Mesenchymal stem cell (in vitro differentiated cells and primary cell): ENCODE data around the gene GTPBP8.

Experiments used
- DNase-seq: peaks from one replicate; pipeline ENCODE4 v3.0.0-alpha.2; 2013
- H2AFZ ChIP-seq: one replicate; pipeline ENCODE4 v1.6.1; 2013; ENCODE audit warnings: low read depth, mild to moderate bottlenecking, control low read depth, inconsistent platforms, low read length, moderate library complexity
- H2AK5ac ChIP-seq: 2 replicates; pipeline ENCODE4 v1.6.1; 2013; ENCODE audit warnings: low read length, moderate library complexity, mild to moderate bottlenecking, inconsistent platforms; ENCODE audit not compliant: severe bottlenecking
- H2BK120ac ChIP-seq: one replicate; pipeline ENCODE4 v1.6.1; 2013; ENCODE audit warnings: low read depth, mild to moderate bottlenecking, inconsistent platforms, low read length, moderate library complexity
- H2BK12ac ChIP-seq, 2 experiments: one replicate each; pipeline ENCODE4 v1.6.1; 2013; ENCODE audit warnings: inconsistent platforms in 2 of 2, low read length in 2 of 2, mild to moderate bottlenecking in 2 of 2, moderate library complexity in 2 of 2, control low read depth in 1 of 2
- H2BK15ac ChIP-seq: one replicate; pipeline ENCODE4 v1.6.1; 2013; ENCODE audit warnings: mild to moderate bottlenecking, low read depth, inconsistent platforms; ENCODE audit not compliant: poor library complexity, severe bottlenecking
- H2BK5ac ChIP-seq: 2 replicates; pipeline ENCODE4 v1.6.1; 2013; ENCODE audit warnings: low read depth, mild to moderate bottlenecking, low read length, control low read depth, inconsistent platforms; ENCODE audit not compliant: poor library complexity, severe bottlenecking
- H3K14ac ChIP-seq, 2 experiments: one replicate each; pipeline ENCODE4 v1.6.1; 2013; ENCODE audit warnings: inconsistent platforms in 2 of 2, low read length in 2 of 2, control low read depth in 1 of 2, mild to moderate bottlenecking in 1 of 2, moderate library complexity in 1 of 2
- H3K18ac ChIP-seq, 2 experiments: one replicate each; pipeline ENCODE4 v1.6.1; 2013; ENCODE audit warnings: inconsistent platforms in 2 of 2, low read length in 2 of 2, control low read depth in 1 of 2, low read depth in 1 of 2, mild to moderate bottlenecking in 1 of 2
- H3K23ac ChIP-seq, 2 experiments: one replicate each; pipeline ENCODE4 v1.6.1; 2013; ENCODE audit warnings: inconsistent platforms in 2 of 2, low read length in 2 of 2, mild to moderate bottlenecking in 2 of 2, moderate library complexity in 2 of 2, control low read depth in 1 of 2
- H3K27ac ChIP-seq: 2 replicates; pipeline ENCODE4 v1.5.1; 2013; ENCODE audit warnings: mild to moderate bottlenecking, moderate library complexity, low read length, control low read depth, inconsistent platforms; ENCODE audit not compliant: poor library complexity, severe bottlenecking
- H3K27me3 ChIP-seq, 2 experiments: 2 replicates each; pipeline versions ENCODE4 v1.6.1 to v1.7.0; 2013; ENCODE audit warnings: low read length in 2 of 2, mild to moderate bottlenecking in 2 of 2, moderate library complexity in 2 of 2, control low read depth in 1 of 2, inconsistent platforms in 1 of 2; ENCODE audit not compliant: control insufficient read depth in 1 of 2, insufficient read depth in 1 of 2
- H3K36me3 ChIP-seq, 2 experiments: 2 replicates each; pipeline versions ENCODE4 v1.6.1 to v1.7.0; 2013; ENCODE audit warnings: low read length in 2 of 2, control low read depth in 1 of 2, inconsistent platforms in 1 of 2, low read depth in 1 of 2, mild to moderate bottlenecking in 1 of 2; ENCODE audit not compliant: insufficient read depth in 2 of 2, control insufficient read depth in 1 of 2
- H3K4ac ChIP-seq, 2 experiments: one replicate each; pipeline ENCODE4 v1.6.1; 2013; ENCODE audit warnings: inconsistent platforms in 2 of 2, low read length in 2 of 2, mild to moderate bottlenecking in 2 of 2, moderate library complexity in 2 of 2, control low read depth in 1 of 2, low read depth in 1 of 2
- H3K4me1 ChIP-seq: 2 replicates; pipeline ENCODE4 v1.6.1; 2013; ENCODE audit warnings: low read depth, low read length, control low read depth; ENCODE audit not compliant: control insufficient read depth, insufficient read depth
- H3K4me2 ChIP-seq: 2 replicates; pipeline ENCODE4 v1.6.1; 2013; ENCODE audit warnings: low read length, mild to moderate bottlenecking, inconsistent platforms; ENCODE audit not compliant: poor library complexity, severe bottlenecking
- H3K4me3 ChIP-seq, 2 experiments: 2 replicates each; pipeline versions ENCODE4 v1.5.1 to v1.7.0; 2013; ENCODE audit warnings: low read length in 2 of 2, mild to moderate bottlenecking in 2 of 2, control low read depth in 1 of 2, low read depth in 1 of 2; ENCODE audit not compliant: insufficient read depth in 1 of 2
- H3K79me1 ChIP-seq: replicated peaks from 2 replicates; pipeline ENCODE4 v1.6.1; 2013; ENCODE audit warnings: mild to moderate bottlenecking, control low read depth, low read length, inconsistent platforms; ENCODE audit not compliant: poor library complexity, severe bottlenecking
- H3K9ac ChIP-seq: 2 replicates; pipeline ENCODE4 v1.7.0; 2013; ENCODE audit warnings: mild to moderate bottlenecking, low read length, moderate library complexity
- H3K9me3 ChIP-seq: 2 replicates; pipeline ENCODE4 v1.7.0; 2013; ENCODE audit warnings: mild to moderate bottlenecking, low read length; ENCODE audit not compliant: control insufficient read depth
- H4K8ac ChIP-seq: one replicate; pipeline ENCODE4 v1.6.1; 2013; ENCODE audit warnings: inconsistent platforms, mild to moderate bottlenecking, low read length, moderate library complexity
- H4K91ac ChIP-seq: one replicate; pipeline ENCODE4 v1.6.1; 2013; ENCODE audit warnings: mild to moderate bottlenecking, low read length, inconsistent platforms
- WGBS: methylation state at CpG from one replicate; pipeline ENCODE4 v1.1.7; 2013; ENCODE audit warnings: mixed read lengths; 5-methylcytosine and 5-hydroxymethylcytosine counted together

The GTPBP8 gene

DNA sequence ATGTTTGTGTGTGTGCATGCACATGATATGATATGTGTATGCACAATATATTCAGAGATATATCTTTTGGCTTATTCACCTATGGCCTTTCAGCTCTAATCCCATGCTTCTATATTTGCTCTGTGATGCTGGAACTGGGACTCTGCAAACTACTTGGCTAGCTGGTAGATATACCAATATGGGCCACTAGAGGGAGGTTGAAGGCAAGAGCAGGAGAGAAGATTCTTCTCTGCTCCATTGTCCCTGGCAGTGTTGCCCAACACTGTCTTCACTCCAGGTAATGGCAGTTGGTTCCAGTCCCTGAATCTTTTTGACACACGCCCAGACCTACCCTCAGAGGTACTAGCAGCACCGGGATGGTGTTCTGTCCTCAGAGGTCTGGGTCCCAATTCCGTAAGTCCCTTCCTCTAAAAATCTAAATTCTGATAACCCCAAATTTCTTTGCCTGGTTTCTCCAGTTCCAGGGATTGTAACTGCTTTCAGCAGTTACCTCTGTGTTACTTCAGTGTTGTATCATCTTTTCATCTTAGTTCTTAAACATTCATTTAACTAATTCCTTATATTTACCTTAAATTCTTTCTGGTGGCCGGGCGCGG is 44.7 kb downstream of the GTPBP8 start:
- Histone ChIP-seq H2BK120ac (no peak overlapping the region), H3K79me1 (no peaks in the 10 kb centered on the region), H3K23ac (no peak overlapping the region), H3K27me3 (no peaks in the 10 kb centered on the region), H3K4ac (no peak overlapping the region), H3K27ac (no peak overlapping the region), H4K8ac (peak overlapping the region; percentile 24), H2BK5ac (no peak overlapping the region), H2AFZ (no peak overlapping the region), H4K91ac (no peak overlapping the region), H2BK15ac (no peak overlapping the region), H3K4me1 (no peaks in the 10 kb centered on the region), H3K18ac (no peak overlapping the region), H2AK5ac (no peak overlapping the region), H3K9me3 (no peaks in the 10 kb centered on the region), H3K36me3 (no peaks in the 10 kb centered on the region), H3K4me2 (no peak overlapping the region), H2BK12ac (no peak overlapping the region), H3K14ac (no peak overlapping the region), H3K9ac (no peak overlapping the region), H3K4me3 (no peak overlapping the region)
- 60% methylated on average over 5 of the region's 6 CpGs for WGBS
- peak; percentile 66 for DNase-seq

DNA sequence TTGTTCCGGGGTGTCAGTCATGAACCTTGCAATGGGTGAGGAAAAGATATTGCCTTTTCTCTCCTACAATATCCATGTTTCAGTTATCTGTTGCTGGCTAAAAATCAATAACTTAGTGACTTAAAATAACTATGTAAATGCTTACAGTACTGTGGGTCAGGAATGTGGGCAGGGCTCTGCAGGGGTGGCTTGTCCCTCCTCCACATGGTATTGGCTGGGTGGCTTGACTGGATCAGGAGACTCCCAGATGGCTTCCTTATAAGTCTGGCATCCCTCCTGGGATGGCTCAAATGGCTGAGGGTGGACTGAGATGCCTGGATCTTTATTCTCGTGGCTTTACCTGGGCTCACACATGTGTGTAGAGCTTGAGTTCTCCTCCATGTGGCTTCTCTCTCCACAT is 47.5 kb downstream of the GTPBP8 start:
- no peak overlapping the region for H4K91ac ChIP-seq
- no peak for DNase-seq
- peaks cover 19% of the 10 kb centered on the region in 2 experiments for H3K27me3 ChIP-seq
- H2BK12ac ChIP-seq: no peak overlapping the region
- no peak overlapping the region for H3K9ac ChIP-seq
- no peaks in the 10 kb centered on the region for H3K4me1 ChIP-seq
- H2BK120ac ChIP-seq: no peak overlapping the region
- H4K8ac ChIP-seq: no peak overlapping the region
- H3K27ac ChIP-seq: no peak overlapping the region
- no peak overlapping the region for H3K4me3 ChIP-seq
- no peaks in the 10 kb centered on the region for H3K9me3 ChIP-seq
- H3K23ac ChIP-seq: no peak overlapping the region
- no peaks in the 10 kb centered on the region for H3K79me1 ChIP-seq
- no peak overlapping the region for H3K4me2 ChIP-seq
- no peak overlapping the region for H2BK15ac ChIP-seq
- H3K36me3 ChIP-seq: no peaks in the 10 kb centered on the region
- H3K4ac ChIP-seq: peak overlapping the region in 1 of 2 experiments; percentile 10
- 97% methylated on average over 2 of the region's 2 CpGs for WGBS
- H3K14ac ChIP-seq: no peak overlapping the region
- H2BK5ac ChIP-seq: no peak overlapping the region
- no peak overlapping the region for H3K18ac ChIP-seq
- H2AK5ac ChIP-seq: no peak overlapping the region
- H2AFZ ChIP-seq: no peak overlapping the region

- Histone ChIP-seq H2BK15ac (no peak overlapping the region), H2BK12ac (no peak overlapping the region), H3K4me1 (no peaks in the 10 kb centered on the region), H4K91ac (no peak overlapping the region), H2AK5ac (no peak overlapping the region), H2BK5ac (no peak overlapping the region), H3K27ac (no peak overlapping the region), H3K79me1 (no peaks in the 10 kb centered on the region), H2AFZ (no peak overlapping the region), H3K23ac (no peak overlapping the region), H2BK120ac (no peak overlapping the region), H3K9me3 (no peaks in the 10 kb centered on the region), H3K4me2 (no peak overlapping the region), H4K8ac (no peak overlapping the region), H3K27me3 (peaks cover 20 to 21% of the 10 kb centered on the region in 2 experiments), H3K18ac (no peak overlapping the region), H3K36me3 (no peaks in the 10 kb centered on the region), H3K4ac (no peak overlapping the region), H3K4me3 (no peak overlapping the region), H3K14ac (no peak overlapping the region), H3K9ac (no peak overlapping the region)
- 91% methylated on average over 5 of the region's 5 CpGs for WGBS
- DNase-seq: no peak
These were observed 48.8 kb downstream of the GTPBP8 start for GRCh38 chr3:113039546-113039945.

- Histone ChIP-seq H3K4ac (no peak overlapping the region), H2BK12ac (no peak overlapping the region), H3K27ac (no peak overlapping the region), H4K91ac (no peak overlapping the region), H2BK15ac (no peak overlapping the region), H2BK5ac (no peak overlapping the region), H3K9ac (no peak overlapping the region), H3K9me3 (no peaks in the 10 kb centered on the region), H3K4me1 (no peaks in the 10 kb centered on the region), H2AK5ac (no peak overlapping the region), H3K4me3 (no peak overlapping the region), H3K23ac (no peak overlapping the region), H2BK120ac (no peak overlapping the region), H3K14ac (no peak overlapping the region), H2AFZ (no peak overlapping the region), H3K79me1 (no peaks in the 10 kb centered on the region), H3K4me2 (no peak overlapping the region), H3K36me3 (no peaks in the 10 kb centered on the region), H4K8ac (no peak overlapping the region), H3K27me3 (peaks cover 20 to 21% of the 10 kb centered on the region in 2 experiments), H3K18ac (no peak overlapping the region)
- no peak for DNase-seq
- 93% methylated on average over 1 of the region's 4 CpGs for WGBS
These were observed 49.4 kb downstream of the GTPBP8 start for GRCh38 chr3:113040231-113040630.
